HG02763 (cell line): ENCODE results near the gene INA.
"Not testable (repeated sequence)": the region's sequence is repeated elsewhere in the genome, so short reads cannot be mapped to it uniquely, and the experiment has no call there.

ENCODE experiments used
- ATAC-seq: cut with Tn5 transposase; IDR thresholded peaks from one replicate; pipeline ENCODE4 v1.9.1; 2021; ENCODE audit warnings: mild to moderate bottlenecking, moderate library complexity; ENCODE audit not compliant: unreplicated experiment

Gene INA

DNA sequence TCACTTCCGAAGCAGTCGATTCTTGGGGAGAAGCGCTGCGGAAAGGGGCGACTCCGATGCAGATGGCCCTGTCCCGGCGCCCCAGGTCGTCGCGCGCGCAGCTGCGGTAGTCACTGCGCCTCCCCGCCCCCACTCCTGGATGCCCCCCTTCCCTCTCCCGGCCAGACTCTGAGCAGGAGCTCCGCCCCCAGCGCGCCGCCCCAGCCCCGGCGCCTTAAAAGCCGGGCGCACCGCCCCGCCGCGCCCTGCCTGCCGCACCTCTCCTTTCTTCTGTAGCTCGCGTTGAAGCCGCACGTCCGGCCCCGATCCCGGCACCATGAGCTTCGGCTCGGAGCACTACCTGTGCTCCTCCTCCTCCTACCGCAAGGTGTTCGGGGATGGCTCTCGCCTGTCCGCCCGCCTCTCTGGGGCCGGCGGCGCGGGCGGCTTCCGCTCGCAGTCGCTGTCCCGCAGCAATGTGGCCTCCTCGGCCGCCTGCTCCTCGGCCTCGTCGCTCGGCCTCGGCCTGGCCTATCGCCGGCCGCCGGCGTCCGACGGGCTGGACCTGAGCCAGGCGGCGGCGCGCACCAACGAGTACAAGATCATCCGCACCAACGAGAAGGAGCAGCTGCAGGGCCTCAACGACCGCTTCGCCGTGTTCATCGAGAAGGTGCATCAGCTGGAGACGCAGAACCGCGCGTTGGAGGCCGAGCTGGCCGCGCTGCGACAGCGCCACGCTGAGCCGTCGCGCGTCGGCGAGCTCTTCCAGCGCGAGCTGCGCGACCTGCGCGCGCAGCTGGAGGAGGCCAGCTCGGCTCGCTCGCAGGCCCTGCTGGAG, at the start of gene INA:
TSS of gene INA (plus strand) at position 243 of the 817 bp plus-strand sequence. CDS start at position 317, 74 bp downstream.
- no peak for ATAC-seq

DNA sequence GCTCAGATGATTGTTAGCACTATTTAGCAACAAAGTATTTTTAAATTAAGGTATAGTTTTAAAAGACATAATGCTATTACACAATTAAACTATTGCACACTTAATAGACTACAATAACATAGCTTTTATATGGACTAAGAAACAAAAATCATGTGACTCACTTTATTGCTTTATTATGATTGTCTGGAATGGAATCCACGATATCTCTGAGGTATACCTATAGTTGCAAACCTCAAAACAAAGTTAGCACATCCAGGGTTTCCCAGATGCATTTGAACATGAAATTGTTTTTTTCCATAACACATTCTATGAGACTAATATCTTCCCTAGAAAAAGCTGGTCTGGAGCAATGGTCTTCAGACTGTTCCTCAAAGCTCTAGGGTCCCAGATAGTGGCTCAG, 49.5 kb upstream of the INA start:
- ATAC-seq, result no peak

DNA sequence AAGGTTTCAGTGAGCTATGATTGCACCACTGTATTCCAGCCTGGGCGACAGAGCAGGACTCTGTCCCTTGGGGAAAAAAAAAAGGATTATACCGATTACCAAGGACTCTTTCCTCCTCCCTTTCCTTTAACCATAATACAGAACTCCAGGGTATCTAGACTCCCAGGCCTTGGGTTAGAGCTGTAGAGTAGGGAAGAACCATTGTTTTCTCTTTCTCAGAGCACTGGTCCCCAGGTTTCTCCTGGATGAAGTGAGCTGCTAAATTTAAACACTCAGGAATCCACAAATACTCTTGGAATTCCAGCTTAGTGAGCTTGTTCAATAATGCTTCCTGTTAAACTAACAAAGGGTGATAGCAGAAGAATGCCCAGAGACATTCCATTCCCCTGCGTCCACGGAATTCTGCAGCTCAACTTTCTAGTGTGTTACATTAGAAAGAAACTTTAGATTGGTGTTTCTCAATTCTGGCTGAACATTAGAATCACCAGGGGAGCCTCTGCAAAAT, 45.8 kb upstream of the INA start:
- no peak for ATAC-seq

DNA sequence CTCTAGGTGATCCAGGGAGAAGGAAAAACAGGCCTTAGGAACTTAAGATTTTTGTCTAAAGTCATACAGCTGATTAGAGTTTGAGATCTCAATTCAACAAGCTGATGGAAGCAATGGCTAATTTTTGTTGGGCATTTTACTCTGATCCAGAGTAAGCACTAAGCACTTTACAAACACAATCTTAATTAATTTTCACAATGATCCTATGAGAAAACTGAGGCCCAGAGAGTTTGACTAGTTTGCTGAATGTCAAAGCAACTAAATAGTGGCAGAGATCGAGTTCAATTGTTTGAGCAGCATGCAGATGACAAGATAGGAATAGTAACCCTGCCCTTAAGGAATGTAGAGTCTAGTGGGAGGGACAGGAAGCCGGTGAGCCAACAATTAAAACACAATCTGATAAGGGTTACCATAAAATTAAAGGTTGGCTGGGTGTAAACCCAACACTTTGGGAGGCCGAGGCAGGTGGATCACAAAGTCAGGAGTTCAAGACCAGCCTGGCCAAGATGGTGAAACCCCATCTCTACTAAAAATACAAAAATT, 44.7 kb upstream of the INA start:
- no peak for ATAC-seq

DNA sequence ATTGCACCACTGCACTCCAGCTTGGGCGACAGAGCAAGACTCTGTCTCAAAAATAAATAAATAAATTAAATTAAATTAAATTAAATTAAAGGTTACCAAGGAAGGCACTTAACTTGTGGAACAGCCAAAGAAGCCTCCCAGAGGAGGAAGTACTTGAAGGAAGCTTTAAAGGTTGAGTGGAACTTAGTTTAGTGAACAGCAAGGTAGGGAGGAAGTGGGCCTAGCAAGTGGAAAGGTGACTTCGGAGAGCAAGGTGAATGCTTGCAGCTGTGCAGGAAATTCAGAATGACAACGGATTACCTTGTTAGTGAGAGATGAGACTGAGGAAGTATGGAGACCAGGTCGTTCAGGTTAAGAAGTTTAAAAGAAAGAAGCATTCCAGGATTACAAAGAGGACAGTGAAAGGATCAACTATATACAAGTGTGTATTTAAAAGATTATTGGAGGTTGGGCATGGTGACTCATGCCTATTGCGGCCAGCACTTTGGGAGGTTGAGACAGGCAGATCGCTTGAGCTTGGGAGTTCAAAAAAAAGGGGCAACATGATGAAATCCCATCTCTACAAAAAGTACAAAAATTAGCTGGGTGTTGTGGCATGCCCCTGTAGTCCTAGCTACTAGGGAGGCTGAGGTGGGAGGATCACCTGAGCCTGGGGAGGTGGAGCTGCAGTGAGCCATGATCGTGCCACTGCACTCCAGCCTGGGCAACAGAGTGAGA, 44.0 kb upstream of the INA start:
- no peak for ATAC-seq

DNA sequence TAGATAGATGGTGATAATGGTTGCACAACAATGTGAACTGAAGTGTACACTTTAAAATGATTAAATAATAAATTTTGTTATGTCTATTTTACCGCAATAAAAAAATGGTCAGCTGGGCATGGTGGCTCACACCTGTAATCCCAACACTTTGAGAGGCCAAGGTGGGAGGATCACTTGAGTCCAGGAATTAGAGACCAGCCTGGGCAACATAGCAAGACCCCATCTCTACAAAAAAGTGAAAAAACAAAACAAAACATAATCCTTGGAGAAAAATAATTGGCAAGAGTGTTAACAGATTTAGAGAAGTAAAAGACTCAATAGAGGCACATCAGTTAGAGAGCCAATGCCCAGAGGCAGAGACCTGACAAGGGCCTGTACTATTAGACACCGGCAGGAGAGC, 41.2 kb upstream of the INA start:
- no peak for ATAC-seq

DNA sequence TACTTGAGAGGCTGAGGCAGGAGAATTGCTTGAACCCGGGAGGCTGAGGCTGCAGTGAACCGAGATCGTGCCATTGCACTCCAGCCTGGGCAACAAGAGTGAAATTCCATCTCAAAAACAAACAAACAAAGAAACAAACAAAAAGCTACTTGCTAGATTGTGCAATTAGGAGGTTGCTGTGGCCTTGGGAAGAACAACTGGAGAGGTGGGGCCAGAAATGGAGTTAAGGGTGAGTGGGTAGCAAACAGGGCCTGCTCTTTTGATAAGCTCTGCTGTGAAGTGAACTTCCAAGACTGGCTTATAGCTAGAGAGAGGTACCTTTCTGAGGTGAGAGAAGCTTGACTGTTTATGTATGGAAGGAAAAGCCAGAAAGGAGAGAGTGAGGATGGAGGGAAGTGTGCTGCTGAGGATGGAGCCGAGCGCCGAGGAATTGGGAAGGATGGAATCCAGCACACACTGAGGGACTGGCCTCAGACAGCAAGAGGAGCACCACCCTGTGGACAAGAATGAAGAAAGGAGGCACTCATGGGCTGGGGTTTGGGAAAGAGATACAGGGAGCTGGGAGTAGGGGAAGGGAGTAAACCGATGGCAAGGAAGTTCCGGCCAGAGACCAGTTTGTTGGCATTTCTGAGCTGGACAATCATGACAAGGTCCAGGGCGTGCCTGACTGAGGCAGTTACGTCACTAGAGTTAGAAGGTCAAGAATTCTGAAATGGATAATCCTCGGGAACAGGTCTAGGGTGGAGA, 38.3 kb upstream of the INA start:
- ATAC-seq, result no peak

DNA sequence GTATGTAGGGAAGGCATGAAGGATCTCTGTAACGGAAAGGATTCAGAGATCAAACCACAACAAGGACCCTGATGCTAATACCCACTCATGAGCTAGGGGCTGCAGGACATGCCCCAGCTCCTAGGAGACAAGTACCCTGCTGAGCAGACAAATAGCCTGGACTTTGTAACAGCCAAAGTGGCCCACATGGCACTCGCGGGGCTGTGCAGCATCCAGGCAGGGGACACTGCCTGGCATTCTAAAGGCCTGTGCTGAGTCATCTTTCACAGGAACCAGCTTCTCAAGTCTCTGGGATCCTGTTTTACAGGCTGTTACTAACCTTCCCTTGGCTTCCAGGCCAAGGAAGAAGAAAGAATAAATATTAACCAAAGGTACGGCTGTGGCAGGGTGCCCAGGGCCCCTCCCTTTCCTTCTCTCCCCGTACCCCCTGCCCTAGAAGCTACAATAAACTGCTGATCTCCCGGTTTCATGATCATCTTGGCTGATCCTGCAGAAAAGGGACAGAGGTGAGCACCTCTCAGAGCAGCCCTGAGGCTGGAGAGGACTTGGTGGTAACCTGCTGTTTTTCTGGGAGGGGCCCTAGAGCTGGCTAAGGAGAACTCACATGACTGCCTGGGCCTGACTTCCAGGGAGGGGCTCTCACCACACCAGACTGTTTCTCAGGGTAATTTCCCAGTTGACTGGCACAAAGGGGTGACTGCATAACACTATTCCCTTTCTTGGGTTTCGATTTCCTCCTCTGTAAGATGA, 35.5 kb upstream of the INA start:
- ATAC-seq, result no peak

DNA sequence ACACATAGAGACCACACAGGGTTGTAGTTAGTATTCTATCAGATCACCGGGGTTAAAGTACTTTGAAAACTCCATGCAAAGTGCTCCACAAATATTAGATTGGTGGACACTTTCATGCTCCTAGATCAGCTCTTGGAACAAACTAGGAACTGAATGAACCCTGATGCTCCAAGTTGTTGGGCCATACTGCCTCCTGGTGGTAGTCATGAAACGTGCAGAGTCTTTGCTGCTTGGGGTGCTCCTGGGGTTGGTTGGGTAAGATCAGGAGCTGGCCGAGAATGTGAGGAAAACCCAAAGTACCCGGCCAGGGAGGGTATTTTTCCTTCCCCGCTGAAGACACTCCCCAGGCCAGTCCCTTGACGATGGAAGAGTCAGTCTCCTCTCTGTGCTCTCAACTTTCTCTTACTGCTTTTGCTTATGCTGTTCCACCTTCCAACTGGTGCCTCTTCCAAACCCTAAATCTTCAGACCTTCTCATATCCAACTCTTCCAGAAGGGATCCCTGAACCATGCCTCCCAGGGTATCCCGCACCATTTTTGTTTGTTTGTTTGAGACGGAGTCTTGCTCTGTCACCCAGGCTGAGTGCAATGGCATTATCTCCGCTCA, 32.2 kb upstream of the INA start:
- no peak for ATAC-seq

DNA sequence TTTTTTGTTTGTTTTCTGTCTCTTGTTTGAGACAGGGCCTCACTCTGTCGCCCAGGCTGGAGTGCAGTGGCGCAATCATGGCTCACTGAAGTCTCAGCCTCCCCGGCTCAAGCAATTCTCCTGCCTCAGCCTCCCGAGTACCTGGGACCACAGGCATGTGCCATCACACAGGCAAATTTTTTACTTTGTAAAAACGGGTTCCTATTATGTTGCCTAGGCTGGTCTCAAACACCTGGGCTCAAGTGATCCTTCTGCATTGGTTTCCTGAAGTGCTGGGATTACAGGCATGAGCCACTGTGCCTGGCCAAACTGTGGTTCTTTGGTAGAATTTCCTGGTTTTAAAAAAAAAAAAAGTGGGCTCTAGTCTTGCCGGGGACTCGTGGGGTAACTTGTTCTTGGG, 31.4 kb upstream of the INA start, which contains the start of gene RPEL1:
TSS of gene RPEL1 (plus strand) at position 301 of the 400 bp plus-strand sequence. CDS start 110 bp downstream, outside the sequence.
- ATAC-seq, result not testable (repeated sequence)

DNA sequence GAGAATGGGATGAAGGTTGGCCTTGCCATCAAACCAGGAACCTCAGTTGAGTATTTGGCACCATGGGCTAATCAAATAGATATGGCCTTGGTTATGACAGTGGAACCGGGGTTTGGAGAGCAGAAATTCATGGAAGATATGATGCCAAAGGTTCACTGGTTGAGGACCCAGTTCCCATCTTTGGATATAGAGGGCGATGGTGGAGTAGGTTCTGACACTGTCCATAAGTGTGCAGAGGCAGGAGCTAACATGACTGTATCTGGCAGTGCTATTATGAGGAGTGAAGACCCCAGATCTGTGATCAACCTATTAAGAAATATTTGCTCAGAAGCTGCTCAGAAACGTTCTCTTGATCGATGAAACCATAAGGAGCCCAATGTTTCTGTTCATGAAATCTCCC, 30.6 kb upstream of the INA start:
- no peak for ATAC-seq

DNA sequence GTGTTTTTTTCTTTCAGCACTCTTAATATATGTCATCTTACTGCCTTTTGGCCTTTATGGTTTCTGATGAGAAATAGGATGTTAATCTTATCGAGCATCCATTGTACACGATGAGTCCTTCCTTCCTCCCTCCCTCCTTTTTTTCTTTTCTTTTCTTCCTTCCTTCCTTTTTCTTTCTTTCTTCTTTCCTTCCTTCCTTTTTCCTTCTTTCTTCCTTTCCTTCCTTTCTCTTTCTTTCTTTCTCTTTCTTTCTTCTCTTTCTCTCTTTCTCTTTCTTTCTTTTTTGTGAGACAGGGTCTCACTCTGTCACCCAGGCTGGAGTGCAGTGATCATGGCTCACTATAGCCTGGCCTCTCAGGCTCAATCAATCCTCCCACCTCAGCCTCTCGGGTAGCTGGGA, 22.8 kb upstream of the INA start:
- no peak for ATAC-seq

DNA sequence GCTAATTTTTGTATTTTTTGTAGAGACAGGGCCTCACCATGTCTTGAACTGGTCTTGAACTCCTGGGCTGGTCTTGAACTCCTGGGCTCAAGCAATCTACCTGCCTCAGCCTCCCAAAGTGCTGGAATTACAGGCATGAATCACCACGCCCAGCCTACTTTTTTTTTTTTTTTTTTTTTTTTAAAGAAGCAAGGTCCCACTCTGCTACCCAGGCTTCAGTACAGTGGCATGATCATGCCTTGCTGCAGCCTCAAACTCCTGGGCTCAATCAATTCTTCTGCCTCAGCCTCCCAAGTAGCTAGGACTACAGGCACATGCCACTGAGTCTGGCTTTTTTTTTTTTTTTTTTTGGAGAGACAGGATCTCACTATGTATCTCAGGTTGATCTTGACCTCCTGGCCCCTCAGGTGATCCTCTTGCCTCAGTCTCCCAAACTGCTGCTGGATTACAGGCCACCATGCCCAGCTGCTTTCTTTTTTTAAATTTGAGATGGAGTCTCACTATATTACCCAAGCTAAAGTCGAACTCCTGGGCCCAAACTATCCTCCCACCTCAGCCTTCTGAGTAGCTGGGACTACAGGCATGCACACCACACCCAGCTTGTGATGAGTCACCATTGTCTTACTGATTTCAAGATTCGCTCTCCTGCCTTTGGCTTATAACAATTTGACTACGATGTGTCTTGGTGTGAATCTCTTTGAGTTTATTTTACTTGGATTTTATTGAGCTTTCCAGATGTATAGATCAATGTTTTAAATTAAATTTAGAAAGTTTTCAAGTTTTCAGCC, 22.2 kb upstream of the INA start:
- no peak for ATAC-seq

DNA sequence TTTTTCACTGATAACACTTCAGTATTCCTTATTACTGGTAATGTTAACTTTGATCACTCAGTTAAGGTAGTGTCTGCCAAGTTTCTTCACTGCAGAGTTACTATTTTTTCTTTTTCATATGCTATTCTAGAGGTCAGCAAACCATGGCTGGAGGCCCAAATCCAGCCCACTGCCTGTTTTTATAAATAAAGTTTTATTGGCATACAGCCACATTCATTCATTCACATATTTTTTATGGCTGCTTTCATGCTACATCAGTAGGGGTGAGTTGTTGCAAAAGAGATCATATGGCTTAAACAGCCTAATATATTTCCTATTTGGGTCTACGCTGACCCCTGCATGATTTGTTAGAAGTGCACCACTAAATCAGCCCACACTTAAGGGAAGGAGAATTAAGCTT, 20.3 kb upstream of the INA start:
- ATAC-seq, result no peak

DNA sequence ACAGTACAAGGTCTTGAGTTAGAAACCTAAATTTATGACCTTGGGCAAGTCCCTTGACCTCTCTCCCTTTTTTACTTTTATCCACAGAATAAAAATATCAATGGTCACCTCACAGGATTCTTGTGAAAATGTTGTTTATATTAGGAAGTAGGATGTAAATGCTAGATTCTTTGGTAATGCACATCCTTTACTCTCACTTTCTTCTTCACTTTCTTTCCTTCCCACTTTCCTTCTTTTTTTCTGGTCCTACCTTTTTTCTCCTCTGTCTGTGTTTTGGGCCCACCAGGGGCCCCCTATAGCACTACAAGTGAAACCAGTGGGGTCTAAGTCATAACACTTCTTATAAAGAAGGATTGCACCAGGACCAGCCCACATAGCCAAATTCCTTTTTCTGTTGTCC, 19.1 kb upstream of the INA start:
- no peak for ATAC-seq

DNA sequence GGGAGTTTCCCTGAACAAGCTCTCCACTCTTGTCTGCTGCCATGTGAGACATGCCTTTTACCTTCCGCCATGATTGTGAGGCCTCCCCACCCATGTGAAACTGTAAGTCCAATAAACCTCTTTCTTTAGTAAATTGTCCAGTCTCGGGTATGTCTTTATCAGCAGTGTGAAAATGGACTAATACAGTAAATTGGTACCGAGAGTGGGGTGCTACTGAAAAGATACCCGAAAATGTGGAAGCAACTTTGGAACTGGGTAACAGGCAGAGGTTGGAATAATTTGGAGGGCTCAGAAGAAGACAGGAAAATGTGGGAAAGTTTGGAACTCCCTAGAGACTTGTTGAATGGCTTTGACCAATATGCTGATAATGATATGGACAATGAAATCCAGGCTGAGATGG, 18.0 kb upstream of the INA start:
- ATAC-seq, result not testable (repeated sequence)

DNA sequence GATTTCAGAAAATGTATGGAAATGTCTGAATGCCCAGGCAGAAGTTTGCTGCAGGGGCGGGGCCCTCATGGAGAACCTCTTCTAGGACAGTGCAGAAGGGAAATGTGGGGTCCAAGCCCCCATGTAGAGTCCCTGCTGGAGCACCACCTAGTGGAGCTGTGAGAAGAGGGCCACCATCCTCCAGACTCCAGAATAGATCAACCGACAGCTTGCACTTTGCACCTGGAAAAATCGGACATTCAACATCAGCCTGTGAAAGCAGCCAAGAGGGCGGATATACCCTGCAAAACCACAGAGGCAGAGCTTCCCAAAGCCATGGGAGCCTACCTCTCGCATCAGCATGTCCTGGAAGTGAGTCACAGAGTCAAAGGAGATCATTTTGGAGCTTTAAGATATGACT, 16.9 kb upstream of the INA start:
- ATAC-seq, result no peak

DNA sequence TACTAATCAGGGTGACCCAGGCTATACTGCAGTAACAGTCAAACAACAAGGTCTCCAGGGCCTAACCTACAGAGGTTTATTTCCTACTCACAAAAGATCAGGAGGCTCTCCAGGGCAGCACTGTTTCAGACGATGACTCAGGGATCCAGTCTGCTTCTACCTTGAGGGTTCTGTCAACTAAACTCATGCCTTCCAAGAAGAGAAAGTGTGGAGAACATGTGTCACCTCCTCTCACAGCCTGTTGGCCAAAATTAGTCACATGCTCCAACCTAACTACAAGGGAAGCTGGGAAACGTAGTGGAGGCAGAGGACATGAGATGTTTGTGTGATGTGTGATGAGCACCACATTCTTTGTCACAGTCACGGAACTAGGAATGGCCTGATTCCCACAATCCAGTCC, 14.7 kb upstream of the INA start:
- no peak for ATAC-seq

DNA sequence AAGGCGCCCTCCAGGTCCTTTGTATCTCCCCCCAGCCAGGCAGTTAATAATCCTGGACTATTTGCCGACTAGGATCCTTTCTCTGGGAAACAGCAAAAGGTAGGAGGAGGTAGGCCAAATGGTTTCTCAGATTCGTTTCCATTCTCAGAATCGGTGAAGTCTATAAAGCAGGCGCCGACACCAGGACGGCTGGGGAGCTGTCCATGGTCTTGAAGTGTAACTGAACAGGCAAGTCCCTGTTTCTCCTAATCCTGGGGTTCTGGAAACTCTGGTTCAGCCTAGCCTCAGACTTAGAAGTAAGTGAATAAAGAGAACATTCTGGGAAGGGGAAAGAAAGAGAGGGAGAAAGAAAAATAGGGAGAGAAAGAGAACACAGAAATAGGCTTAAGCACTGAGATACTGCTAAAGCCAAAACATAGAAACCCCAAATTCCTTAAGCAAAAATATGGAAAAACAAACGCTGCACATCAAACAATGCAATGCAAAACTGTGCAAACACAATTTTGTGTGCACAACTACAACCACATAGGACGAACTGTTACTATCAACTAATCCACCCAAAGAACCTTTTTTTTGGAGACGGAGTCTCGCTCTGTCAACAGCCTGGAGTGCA, 11.1 kb upstream of the INA start:
- ATAC-seq, result no peak
